Ureter (tissue), 1 donor: ENCODE data around the gene ANKRD31. TPM values are rescaled to one million over a fixed set of nuclear protein-coding genes. Genes with fewer than 3 reads are reported as not detected.
"Not testable (repeated sequence)": the region's sequence is repeated elsewhere in the genome, so short reads cannot be mapped to it uniquely, and the experiment has no call there.

ENCODE experiments used
- DNase-seq: peaks from one replicate; pipeline ENCODE4 v3.0.0-alpha.2; 2020; ENCODE audit warnings: low spot score
- total RNA-seq: library from RNA; stranded (reverse); gene quantifications from one replicate; pipeline ENCODE4 v1.2.4, GENCODE V29; 2023
- donor health status: DM: yes; HTN: yes; CAD: no.

ANKRD31 gene
- total RNA-seq, 1 donor from 2014 or later = 1.0 TPM

DNA sequence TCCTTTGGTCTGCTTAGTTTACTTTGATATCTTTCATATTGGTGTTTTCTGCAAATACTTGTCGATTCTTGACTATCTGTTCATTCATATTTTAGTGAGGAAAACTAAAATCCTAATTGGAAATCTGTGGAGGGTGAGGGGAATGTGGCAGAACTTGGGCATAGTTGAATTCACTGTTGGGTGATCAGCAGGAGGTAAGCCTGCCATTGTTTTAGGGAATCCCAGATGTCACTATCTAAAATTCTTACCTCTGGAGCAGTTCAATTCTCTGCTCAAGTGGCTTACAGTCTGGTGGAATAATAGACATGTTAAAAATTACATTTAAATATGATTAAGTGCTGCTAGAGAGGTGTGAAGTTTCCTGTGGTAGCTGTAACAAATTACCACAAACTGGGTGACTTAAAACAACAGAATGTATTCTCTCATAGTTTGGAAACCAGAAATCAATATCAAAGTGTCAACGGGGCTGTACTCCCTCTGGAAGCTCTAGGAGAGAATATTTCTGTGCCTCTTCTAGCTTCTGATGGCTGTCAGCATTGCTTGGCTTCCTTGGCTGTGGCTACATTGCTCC is 94.0 kb downstream of the ANKRD31 start:
- no peak for DNase-seq

DNA sequence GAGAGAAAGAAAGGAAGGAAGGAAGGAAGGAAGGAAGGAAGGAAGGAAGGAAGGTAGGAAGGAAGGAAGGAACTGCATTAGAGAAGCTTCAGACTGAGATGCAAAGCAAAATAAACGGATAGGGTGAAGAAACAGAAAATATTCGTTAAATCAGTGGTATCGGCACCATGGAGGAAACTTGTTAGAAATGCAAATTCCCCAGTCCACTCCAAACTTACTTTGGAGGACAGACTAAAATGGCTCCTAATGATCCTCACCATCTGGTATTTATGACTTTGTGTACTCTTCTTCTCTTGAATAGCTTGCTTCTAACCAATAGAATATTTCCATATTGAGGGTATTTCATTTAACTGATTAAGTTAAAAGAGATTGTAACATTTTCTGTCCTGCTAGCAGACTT is 96.4 kb downstream of the ANKRD31 start:
- no peak for DNase-seq

DNA sequence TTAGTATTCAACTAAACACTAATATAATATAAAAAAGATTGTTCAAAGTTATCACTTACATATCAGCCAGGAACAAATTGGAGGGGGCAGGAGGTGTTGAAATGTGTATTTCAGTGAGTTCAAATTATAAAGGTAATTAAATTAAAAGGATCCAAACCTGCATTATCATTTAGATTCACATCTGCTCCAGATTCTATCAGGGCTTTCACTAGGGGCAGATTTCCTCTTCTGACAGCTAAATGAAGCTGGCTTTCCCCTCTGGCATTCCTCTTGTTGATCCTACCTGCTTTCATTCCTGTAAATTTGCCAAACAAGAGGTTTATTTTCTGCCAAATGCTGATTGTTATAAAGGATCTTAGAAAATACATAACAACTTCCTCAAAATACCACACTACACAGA is 98.0 kb downstream of the ANKRD31 start:
- no peak for DNase-seq

DNA sequence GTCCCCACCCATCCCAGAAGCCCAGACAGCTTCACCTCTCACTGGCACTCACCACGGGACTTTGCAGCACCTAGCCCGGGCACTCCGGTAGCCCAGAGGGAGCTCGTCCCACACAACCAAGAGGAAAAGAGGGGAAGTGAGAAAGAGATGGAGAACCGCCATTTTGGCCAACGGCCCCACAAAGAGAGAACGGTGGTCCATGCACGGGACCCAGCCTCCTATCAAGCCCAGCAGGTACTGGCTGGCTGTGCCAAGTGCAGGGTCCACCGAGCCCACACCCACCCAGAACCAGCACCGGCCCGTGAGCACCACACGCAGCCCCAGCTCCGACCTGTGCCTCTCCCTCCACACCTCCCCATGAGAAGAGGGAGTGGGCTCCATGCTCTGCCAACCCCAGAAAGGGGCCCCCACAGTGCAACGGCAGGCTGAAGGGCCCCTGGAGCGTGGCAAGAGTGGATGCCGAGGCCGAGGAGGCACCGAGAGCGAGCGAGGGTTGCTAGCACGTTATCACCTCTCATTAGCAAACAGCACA is 105.8 kb downstream of the ANKRD31 start:
- DNase-seq = no peak

DNA sequence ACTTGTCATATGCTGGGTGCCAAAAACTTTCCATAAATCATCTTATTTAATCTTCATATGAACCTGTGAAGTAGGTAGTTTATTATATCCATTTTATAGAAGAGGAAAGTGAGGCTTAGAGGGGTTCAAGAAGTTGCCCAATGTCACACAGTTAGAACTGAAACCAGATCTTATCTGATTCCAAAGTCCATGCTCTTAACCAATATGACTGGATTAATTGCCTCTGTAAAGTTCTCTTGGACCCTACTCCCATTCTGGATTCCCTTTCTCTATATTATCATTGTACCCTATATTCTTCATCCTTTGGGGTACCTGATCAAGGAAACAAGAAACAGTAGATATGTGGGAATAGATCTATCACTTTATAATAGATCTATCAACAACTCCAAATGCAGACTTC is 119.8 kb downstream of the ANKRD31 start:
- DNase-seq = no peak

DNA sequence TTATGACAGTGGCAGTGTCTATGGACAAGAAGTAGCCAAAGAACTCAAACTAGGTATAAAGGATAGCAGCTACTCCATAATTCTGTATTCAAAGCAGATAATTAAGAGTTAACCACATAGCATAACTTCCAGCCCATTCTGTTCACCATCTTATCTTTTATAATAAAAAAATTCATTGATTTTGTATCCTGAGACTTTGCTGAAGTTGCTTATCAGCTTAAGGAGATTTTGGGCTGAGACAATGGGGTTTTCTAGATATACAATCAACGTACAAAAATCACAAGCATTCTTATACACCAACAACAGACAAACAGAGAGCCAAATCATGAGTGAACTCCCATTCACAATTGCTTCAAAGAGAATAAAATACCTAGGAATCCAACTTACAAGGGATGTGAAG is 122.4 kb downstream of the ANKRD31 start:
- not testable (repeated sequence) for DNase-seq

DNA sequence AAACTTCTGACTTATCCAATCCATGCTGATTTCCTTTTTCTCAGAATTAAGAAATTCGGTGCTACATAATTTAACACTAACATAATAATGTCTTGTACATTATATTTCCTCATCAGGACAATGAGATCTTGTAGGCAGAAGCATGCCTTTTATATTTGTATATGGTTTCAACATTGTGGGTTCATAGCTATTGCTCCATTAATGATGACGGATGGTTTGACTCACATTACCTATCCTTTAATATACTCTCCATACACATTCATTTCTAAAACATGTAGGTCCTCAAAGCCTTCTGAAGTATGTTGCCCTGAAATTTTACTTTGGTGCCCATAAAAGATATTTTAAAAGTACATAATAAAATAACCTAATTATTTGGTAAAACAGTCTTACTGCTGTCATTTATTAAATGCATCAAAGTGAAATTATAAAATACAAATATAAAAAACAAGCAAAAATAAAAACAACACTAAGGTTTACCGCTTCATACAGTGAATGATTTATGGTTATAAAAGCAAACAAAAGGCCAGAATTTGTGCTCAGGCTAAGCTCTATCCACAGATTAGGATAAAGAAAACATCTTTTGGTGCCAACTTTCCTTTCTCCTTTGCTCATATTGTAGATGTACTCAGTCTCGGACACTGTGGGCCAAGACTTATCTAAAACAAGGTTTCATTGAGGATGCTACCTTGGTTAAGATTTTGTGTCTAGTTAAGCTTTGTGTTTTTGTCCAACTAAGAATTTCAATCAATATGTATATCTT is 123.1 kb downstream of the ANKRD31 start:
- DNase-seq = no peak

DNA sequence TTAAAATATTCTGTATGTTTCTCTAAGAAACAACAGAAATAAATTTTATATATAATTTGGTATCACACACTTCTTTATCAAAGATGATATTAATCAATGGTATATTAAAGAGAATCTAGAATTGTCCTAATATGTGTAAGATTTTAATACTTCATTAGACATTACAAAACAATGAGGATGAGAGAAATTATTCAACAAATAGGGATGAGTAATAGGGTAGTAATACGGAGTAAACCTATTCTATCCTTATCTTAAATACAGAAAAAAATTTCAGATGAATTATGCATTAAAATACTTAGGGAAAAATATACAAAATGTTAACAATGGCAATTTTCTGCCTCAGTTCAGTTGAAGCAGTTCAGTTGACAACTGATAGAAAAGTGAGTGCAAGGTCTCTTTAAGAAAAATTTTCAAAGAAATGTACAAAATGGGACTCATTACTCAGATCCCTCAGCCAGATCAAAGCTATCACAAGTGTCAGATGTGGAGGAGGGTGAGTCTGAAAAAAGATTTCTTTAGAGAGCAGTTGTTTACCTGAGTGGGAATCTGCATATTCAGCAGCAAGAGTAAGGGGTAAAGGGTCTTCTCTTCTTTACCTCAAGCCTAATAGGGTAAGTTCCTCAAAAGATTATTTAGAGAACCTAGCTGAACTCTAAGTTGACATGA is 127.6 kb downstream of the ANKRD31 start:
- no peak for DNase-seq

DNA sequence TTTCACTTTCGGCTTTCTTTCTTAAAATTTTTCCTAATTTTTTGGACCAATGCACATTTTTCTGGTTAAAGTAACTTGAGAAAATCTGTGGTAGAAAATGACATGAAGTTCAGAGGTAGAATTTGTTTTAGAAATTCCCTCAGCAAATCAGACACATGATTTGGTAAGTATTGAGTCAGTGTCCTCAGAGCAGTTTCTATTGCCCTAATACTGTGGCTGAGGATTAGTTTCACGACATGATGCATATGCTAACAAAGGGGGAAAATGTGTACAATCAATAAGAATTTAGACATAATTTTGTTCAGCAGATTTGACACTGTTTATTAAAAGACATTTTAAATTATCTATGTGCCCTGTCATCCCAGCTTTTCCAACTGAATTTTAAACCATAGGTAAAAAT is 128.2 kb downstream of the ANKRD31 start:
- no peak for DNase-seq

DNA sequence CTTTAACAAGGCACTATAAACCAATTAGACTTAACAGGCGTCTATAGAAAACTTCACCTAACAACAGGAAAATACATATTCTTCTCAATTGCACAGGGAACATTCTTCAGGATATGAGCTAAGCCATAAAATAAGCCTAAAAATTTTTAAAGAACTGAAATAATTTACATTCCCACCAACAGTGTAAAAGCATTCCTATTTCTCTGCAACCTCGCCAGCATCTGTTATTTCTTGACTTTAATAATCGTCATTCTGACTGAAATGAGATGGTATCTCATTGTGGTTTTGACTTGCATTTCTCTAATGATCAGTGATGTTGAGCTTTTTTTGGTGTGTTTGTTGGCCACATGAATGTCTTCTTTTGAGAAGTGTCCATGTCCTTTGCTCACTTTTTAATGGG is 140.7 kb downstream of the ANKRD31 start:
- DNase-seq = not testable (repeated sequence)

DNA sequence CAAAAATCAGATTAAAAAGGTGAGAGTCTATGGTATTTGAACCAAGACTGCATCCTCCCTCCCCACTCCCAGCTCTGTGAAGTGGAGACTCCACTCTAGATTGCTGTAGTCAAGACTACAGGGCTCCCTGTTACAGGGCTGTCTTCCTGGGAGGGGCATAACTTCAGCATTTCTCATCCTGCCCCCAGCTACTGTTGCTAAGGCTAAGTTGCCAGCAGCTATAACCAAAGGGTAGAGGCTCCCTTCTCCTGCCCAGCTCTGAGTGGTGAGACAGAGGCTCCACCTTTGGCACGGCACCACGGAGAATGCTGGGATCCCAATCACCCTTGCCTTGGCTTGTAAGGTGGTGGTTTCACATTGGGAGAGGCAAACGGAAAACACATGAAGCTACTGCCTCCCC is 145.1 kb downstream of the ANKRD31 start:
- DNase-seq = no peak

DNA sequence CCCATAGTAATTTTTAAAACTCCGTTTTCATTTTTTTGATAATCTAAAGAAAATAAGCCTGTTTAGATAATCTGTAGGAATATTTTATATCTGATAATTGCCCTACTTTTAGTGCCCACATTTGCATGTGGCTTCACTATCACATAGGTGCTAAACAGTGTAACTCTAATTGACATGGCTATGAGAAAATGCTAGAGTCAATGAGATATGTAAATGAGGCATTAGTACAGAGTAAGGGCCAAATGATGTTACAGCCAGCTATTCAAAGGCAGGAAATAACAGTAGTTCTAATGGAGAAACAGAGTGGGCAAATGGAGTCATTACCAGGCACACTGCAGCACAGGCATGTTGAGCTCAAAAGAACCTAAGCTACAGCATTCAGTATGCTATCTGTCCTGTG is 147.0 kb downstream of the ANKRD31 start:
- no peak for DNase-seq

DNA sequence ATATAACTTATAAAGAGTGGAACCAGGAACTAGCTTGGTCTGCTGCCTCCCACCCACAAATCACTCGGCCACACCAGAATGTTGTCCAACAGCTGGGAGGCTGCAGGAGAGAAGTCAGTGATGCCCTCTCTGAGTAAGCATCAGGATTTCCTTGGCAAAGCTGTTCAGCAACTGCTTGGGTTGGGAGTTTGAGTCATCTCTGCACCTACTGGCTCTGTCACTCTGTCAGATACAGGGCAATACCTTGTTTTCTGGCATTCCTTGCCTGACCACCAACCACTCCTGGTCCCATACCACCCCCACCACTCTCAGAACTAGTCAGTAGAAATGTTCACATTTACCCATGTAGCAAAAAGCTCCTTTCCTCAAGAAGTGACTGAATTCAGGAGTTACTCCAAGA is 147.5 kb downstream of the ANKRD31 start:
- no peak for DNase-seq

DNA sequence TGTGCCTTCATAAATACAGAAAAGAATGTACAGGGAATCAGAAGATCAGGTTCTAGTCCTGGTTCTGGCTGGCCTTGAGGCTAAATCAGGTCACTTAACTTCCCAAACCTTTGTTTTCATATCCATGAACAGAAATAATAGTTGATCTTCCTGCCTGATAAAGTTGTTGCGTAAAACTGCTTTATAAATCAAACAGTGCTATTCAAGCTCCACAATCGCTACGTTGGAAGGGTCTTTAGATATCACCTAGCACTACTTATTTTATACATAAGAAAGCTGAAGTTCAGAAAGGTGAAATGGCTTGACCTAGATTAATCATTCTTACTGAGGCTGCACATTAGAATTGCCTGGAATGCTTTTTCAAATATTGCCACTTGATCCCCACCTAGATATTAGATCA is 148.0 kb downstream of the ANKRD31 start:
- DNase-seq = no peak

DNA sequence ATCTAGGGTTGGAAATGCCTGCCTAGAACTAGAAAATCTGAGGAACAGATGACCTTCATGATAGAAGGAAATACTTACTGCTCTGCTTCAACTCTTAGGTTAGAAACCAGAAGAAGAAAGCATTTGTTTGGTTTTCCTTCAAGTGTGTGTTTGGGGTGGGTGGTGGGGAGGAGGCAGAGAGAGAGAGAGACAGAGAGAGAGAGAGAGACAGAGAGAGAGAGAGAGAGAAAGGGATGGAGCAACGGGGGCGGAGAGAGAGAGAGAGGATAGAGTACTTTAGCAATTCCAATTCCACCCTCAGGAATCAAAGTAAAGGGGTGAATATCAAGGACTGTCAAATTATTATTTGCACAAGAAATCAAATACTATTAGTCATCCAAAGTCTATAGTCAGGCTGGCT is 155.2 kb downstream of the ANKRD31 start:
- no peak for DNase-seq

DNA sequence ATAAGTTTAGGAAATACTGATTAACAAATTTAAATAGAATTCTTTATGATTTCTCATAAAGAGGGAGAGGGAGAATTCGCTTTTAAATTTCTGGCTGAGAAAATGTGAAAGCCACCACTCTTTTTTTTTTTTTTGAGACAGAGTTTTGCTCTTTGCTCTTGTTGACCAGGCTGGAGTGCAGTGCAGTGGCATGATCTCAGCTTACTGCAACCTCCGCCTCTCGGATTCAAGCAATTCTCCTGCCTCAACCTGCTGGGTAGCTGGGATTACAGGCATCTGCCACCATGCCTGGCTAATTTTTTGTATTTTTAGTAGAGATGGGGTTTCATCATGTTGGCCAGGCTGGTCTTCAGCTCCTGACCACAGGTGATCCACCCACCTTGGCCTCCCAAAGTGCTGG is 157.3 kb downstream of the ANKRD31 start:
- not testable (repeated sequence) for DNase-seq

DNA sequence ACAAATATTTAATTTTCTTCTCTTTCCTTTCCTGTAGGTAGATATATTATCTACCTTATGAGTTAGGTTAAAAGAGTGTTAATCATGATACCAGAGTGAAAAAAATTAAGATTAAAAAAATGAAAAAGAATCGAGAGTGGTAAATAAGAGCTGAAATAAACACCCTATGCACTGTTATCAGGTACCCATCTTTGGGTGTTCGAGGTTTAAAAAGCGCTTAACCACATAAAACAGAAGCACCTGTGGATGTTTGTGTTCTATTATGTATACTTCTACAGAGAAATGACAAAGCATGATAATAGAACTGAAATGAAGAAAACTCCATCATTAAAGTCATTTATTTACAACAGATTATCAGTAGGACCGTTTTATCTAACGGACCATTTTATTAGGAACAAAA is 158.7 kb downstream of the ANKRD31 start:
- no peak for DNase-seq

DNA sequence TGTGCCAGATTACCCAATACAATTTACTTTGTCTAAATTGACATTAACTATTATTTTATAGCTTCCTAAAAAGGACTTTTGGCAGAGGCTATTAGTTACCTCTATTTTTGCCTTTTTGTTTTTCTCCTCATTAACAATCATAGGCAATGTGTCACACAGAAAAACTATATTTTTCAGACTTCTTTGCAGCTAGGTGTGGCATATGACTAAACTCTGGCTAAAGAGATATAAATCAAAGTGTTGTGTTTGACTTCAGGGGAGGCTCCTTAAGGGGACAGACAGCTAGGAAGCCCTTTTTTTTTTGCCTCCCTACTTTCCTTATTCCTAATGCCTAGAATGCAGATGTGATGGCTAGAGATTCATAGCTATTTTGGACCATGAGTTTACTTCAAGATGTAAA is 164.6 kb downstream of the ANKRD31 start:
- no peak for DNase-seq

DNA sequence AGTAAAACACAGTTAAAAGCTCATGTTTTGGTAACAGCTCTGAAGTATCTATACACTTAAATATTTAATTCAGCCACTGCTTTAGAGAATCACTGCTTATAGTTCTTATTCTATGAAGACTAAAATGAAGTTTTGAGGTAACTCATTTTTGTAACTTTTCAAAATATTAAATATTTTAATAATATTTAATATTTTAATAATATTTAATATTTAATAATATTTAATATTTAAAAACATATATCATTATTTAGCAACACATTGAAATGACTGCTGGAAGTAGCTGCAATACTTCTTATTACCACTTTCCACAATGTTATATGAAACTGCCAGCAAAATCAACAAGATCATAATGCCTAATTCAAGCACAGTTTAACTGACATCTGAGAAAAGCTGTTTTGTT is 165.6 kb downstream of the ANKRD31 start:
- no peak for DNase-seq

DNA sequence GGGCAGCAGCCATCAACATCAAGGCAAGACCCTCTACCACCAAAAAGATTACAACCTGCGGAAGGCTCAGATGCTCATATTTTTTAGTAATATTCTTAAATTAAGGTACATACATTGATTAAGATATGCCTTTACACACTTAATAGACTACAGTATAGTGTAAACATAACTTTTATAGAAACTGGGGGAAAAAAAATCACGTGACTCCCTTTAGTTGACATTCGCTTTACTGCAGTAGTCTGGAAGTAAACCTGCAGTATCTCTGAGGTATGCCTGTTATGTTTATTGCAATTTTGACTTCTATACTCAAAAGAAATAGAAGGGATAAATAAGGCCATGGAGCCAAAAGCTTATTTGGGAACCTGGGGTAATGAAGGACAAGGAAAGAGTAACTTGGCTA is 169.2 kb downstream of the ANKRD31 start:
- no peak for DNase-seq

DNA sequence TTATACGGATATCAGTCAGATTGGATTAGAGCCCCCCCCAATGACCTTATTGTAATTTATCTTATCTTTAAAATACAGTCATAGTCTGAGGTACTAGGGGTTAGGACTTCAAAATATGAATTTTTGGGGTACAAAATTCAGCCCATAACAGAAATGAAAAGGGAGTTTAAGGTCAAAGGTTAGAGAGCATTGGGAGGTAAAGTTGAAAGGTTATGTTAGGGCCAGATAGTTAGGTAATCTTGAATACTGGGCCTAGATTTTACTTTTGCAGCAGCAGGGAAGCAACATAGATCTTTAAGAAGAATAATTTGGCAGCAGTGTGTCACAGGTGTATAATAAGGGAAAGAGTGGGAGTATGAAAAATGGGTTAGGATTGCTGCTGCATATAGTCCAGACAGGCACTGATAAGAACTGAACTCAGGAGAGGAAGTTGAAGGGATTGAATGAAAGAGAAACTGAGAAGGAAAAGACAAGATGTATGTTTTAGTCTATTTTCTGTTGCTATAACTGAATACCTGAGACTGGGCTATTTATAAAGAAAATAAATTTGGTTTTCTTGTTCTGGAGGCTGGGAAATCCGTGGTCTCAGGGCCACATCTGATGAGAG is 173.7 kb downstream of the ANKRD31 start:
- DNase-seq = no peak

DNA sequence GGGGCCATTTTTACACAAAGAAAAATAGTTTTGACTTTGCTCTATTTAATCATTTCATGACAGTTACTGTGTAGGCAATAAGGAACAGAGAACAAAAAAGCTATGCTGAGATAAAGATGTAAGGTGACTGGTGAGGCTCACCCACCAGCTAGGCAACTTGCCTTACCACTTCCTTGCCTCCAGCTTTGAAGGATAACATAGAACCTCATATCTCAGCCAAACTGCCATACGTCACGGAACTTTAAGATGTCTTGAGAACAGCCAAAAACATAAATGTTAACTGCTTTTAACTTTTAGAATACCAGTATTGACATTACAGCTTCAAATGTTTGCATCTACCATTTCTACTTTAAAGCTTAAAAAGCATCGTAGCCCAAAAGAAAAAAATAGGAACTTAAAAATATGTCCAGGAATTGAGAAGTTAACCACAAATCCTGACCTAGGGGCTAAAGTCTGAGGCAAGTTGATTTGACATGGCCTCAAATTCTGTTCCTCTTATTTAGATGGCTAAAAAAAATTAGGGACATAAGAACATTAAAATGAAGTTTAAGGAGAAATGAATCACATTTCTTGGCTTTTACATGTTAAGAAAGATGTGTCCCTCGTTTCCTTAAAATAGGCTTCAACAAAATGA is 176.6 kb downstream of the ANKRD31 start:
- no peak for DNase-seq
